Left hindlimb (tissue), 1 donor: Measurements from ENCODE around the gene ZNF584.
"Not testable (repeated sequence)": the region's sequence is repeated elsewhere in the genome, so short reads cannot be mapped to it uniquely, and the experiment has no call there.

Source experiments
- DNase-seq: peaks from one replicate; pipeline ENCODE4 v3.0.0-alpha.2; 2018

ZNF584 gene

GRCh38 chr19:58408152-58409009 is at the start of gene ZNF584:
TSS of gene ZNF584 (plus strand) at chr19:58408649. CDS start at chr19:58409148, 499 bp downstream.
- DNase-seq, result peak; percentile 97

- no peak for DNase-seq
Measured at GRCh38 chr19:58361900-58362271, 46.6 kb upstream of the ZNF584 start.

GRCh38 chr19:58362272-58362994 is 46.0 kb upstream of the ZNF584 start, which contains the start of gene ZNF497:
TSS of gene ZNF497 (minus strand) at chr19:58362751. CDS start at chr19:58357635, 5,116 bp downstream.
- peak; percentile 97 for DNase-seq

- DNase-seq, result peak; percentile 23
Measured at GRCh38 chr19:58364146-58364545, 44.3 kb upstream of the ZNF584 start.

GRCh38 chr19:58366585-58367430 is 41.6 kb upstream of the ZNF584 start:
- DNase-seq, result no peak

GRCh38 chr19:58367698-58368454 is 40.6 kb upstream of the ZNF584 start:
- no peak for DNase-seq

- DNase-seq, result no peak
Measured at GRCh38 chr19:58368561-58369360, 39.7 kb upstream of the ZNF584 start.

GRCh38 chr19:58372311-58373133 is 35.9 kb upstream of the ZNF584 start:
- peak; percentile 19 for DNase-seq

- DNase-seq, result no peak
Measured at GRCh38 chr19:58374200-58374599, 34.2 kb upstream of the ZNF584 start.

GRCh38 chr19:58376724-58377123 is 31.7 kb upstream of the ZNF584 start:
- not testable (repeated sequence) for DNase-seq

- DNase-seq, result no peak
Measured at GRCh38 chr19:58379246-58379645, 29.2 kb upstream of the ZNF584 start.

- no peak for DNase-seq
Measured at GRCh38 chr19:58380037-58380661, 28.3 kb upstream of the ZNF584 start.

- peak; percentile 98 for DNase-seq
Measured at GRCh38 chr19:58380662-58381459, 27.6 kb upstream of the ZNF584 start, which contains the start of gene ZNF837. TSS of gene ZNF837 (minus strand) at chr19:58381030. CDS start at chr19:58369332, 11,698 bp downstream.

GRCh38 chr19:58381460-58382212 is 26.8 kb upstream of the ZNF584 start:
- peak; percentile 12 for DNase-seq

- DNase-seq, result peak; percentile 13
Measured at GRCh38 chr19:58382997-58383603, 25.3 kb upstream of the ZNF584 start.

GRCh38 chr19:58385313-58385890 is 23.0 kb upstream of the ZNF584 start:
- DNase-seq, result peak; percentile 31

- peak; percentile 37 for DNase-seq
Measured at GRCh38 chr19:58385891-58386575, 22.4 kb upstream of the ZNF584 start.
